ENCODE measurements around the gene NSUN6. TPM values are rescaled to one million over a fixed set of nuclear protein-coding genes. Genes with fewer than 3 reads are reported as not detected.
"Not testable (repeated sequence)": the region's sequence is repeated elsewhere in the genome, so short reads cannot be mapped to it uniquely, and the experiment has no call there.

Gene NSUN6
- polyA plus RNA-seq, 1 of the 3 experiments (the other 2 are of a cell fraction), result 5.3 TPM

- TF ChIP-seq IRF3 (IDR thresholded peaks at IDR 0.05; ENCODE audit: low read depth, low read length), result no peak
- TF ChIP-seq, protein P1, sequence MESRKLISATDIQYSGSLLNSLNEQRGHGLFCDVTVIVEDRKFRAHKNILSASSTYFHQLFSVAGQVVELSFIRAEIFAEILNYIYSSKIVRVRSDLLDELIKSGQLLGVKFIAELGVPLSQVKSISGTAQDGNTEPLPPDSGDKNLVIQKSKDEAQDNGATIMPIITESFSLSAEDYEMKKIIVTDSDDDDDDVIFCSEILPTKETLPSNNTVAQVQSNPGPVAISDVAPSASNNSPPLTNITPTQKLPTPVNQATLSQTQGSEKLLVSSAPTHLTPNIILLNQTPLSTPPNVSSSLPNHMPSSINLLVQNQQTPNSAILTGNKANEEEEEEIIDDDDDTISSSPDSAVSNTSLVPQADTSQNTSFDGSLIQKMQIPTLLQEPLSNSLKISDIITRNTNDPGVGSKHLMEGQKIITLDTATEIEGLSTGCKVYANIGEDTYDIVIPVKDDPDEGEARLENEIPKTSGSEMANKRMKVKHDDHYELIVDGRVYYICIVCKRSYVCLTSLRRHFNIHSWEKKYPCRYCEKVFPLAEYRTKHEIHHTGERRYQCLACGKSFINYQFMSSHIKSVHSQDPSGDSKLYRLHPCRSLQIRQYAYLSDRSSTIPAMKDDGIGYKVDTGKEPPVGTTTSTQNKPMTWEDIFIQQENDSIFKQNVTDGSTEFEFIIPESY (IDR thresholded peaks at IDR 0.05; ENCODE audit: borderline replicate concordance, low read depth), result no peak
- no peak for TF ChIP-seq FOXJ3 (CRISPR knock-in tag; IDR thresholded peaks at IDR 0.05)
Observed at GRCh38 chr10:18571076-18571475, 80.3 kb downstream of the NSUN6 start (continued).

DNA sequence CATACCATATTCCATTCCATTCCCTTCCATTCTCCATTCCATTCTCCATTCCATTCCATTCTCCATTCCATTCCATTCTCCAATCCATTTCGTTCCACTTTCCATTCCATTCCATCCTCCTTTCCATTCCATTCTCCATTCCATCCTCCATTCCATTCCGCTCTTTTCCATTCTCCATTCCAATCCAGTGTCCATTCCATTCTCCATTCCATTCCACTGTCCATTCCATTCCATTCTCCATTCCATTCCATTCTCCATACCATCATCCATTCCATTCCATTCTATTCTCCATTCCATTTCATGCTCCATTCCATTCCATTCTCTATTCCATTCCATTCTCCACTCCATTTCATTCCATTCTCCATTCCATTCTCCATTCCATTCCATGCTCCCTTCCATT, 81.0 kb downstream of the NSUN6 start:
- H4K20me1 ChIP-seq (ENCODE audit: insufficient read depth); H3K4me3 ChIP-seq (ENCODE audit: low read depth in 2 of 2, low read length in 1 of 2); H3K4me1 ChIP-seq (ENCODE audit: control insufficient read depth in 1 of 2, insufficient read depth in 2 of 2, low read depth in 1 of 2, low read length in 1 of 2); H3F3A ChIP-seq (replicated peaks; ENCODE audit: insufficient read depth); POLR2A ChIA-PET; H3K4me2 ChIP-seq; H3K79me2 ChIP-seq (ENCODE audit: insufficient read depth); DNase-seq; H2AFZ ChIP-seq (ENCODE audit: low read depth); H3K9ac ChIP-seq; H3K27me3 ChIP-seq (ENCODE audit: insufficient read depth); H3K27ac ChIP-seq (ENCODE audit: low read depth in 2 of 2, low read length in 1 of 2); H3K36me3 ChIP-seq (replicated peaks in 1 of 2; ENCODE audit: control insufficient read depth in 1 of 2, insufficient read depth in 2 of 2, low read length in 1 of 2); CTCF ChIA-PET; H3K9me2 ChIP-seq; H3K9me3 ChIP-seq: not testable (repeated sequence)
- WGBS (ENCODE audit: low lambda C conversion rate), result 88% methylated on average over 2 of the region's 2 CpGs

DNA sequence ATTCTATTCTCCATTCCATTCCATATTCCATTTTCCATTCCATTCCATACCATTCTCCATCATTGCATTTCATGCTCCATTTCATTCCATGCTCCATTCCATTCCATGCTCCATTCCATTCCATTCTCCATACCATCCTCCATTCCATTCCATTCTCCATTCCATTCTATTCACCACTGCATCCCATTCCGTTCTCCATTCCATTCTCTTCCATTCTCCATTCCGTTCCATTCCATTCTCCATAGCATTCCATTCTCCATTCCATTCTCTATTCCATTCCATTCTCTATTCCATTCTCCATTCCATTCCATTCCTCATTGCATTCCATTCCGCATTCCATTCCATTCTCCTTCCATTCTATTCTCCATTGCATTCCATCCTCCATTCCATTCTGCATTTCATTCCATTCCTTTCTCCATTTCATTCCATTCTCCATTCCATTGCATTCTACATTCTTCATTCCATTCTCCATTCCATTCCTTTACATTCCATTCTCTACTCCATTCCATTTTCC, 84.0 kb downstream of the NSUN6 start:
- WGBS (ENCODE audit: low lambda C conversion rate), result 94% methylated on average over 3 of the region's 3 CpGs
- Histone ChIP-seq H3K27me3 (ENCODE audit: insufficient read depth) (no peaks in the 10 kb centered on the region), H3K4me1 (ENCODE audit: control insufficient read depth in 1 of 2, insufficient read depth in 2 of 2, low read depth in 1 of 2, low read length in 1 of 2) (no peaks in the 10 kb centered on the region), H3K4me3 (ENCODE audit: low read depth in 2 of 2, low read length in 1 of 2) (no peak overlapping the region), H3K79me2 (ENCODE audit: insufficient read depth) (no peaks in the 10 kb centered on the region), H3K4me2 (no peak overlapping the region), H3F3A (replicated peaks; ENCODE audit: insufficient read depth) (no peaks in the 10 kb centered on the region), H2AFZ (ENCODE audit: low read depth) (no peak overlapping the region), H3K9me2 (no peaks in the 10 kb centered on the region), H3K36me3 (replicated peaks in 1 of 2; ENCODE audit: control insufficient read depth in 1 of 2, insufficient read depth in 2 of 2, low read length in 1 of 2) (no peaks in the 10 kb centered on the region), H3K9ac (no peak overlapping the region), H3K27ac (ENCODE audit: low read depth in 2 of 2, low read length in 1 of 2) (no peak overlapping the region), H4K20me1 (ENCODE audit: insufficient read depth) (no peaks in the 10 kb centered on the region), H3K9me3 (no peaks in the 10 kb centered on the region; the same call in 1 of the 2 replicates)
- DNase-seq, result no peak
- POLR2A ChIA-PET, result no interaction called here
- CTCF ChIA-PET, result no interaction called here
- TF ChIP-seq SMC3 (IDR thresholded peaks at IDR 0.05; ENCODE audit: low read depth, low read length), result no peak
- TF ChIP-seq MEF2A (IDR thresholded peaks at IDR 0.05; ENCODE audit: borderline replicate concordance, low read depth), result no peak

GRCh38 chr10:18566177-18566576, 85.2 kb downstream of the NSUN6 start:
- H3K4me2 ChIP-seq, result no peak overlapping the region
- no peak overlapping the region for H3K9ac ChIP-seq
- no peaks in the 10 kb centered on the region for H3F3A ChIP-seq (replicated peaks; ENCODE audit: insufficient read depth)
- ChIA-PET CTCF (no interaction called here), POLR2A (no interaction called here)
- H3K9me2 ChIP-seq, result no peaks in the 10 kb centered on the region
- no peaks in the 10 kb centered on the region for H3K79me2 ChIP-seq (ENCODE audit: insufficient read depth)
- H3K27ac ChIP-seq (ENCODE audit: low read depth in 2 of 2, low read length in 1 of 2), result no peak overlapping the region
- H3K9me3 ChIP-seq, result no peaks in the 10 kb centered on the region; the same call in 1 of the 2 replicates
- H2AFZ ChIP-seq (ENCODE audit: low read depth), result no peak overlapping the region
- no peaks in the 10 kb centered on the region for H4K20me1 ChIP-seq (ENCODE audit: insufficient read depth)
- WGBS (ENCODE audit: low lambda C conversion rate), result 93% methylated on average over 4 of the region's 4 CpGs
- H3K36me3 ChIP-seq (replicated peaks in 1 of 2; ENCODE audit: control insufficient read depth in 1 of 2, insufficient read depth in 2 of 2, low read length in 1 of 2), result no peaks in the 10 kb centered on the region
- DNase-seq, result no peak
- TF ChIP-seq SMC3 (IDR thresholded peaks at IDR 0.05; ENCODE audit: low read depth, low read length), result no peak
- TF ChIP-seq POLR2AphosphoS5 (IDR thresholded peaks at IDR 0.05; ENCODE audit: low read depth, low read length), result no peak
- no peaks in the 10 kb centered on the region for H3K27me3 ChIP-seq (ENCODE audit: insufficient read depth)
- H3K4me3 ChIP-seq (ENCODE audit: low read depth in 2 of 2, low read length in 1 of 2), result no peak overlapping the region
- no peaks in the 10 kb centered on the region for H3K4me1 ChIP-seq (ENCODE audit: control insufficient read depth in 1 of 2, insufficient read depth in 2 of 2, low read depth in 1 of 2, low read length in 1 of 2)

Measured in SK-N-SH (cell line).